Fibroblast of skin of right quadriceps (primary cell): ENCODE results near the gene PDIA2.

Source experiments
- DNase-seq: peaks from one replicate; pipeline ENCODE4 v3.0.0-alpha.2; 2013

Gene PDIA2

GRCh38 chr16:280991-281659, 1.8 kb upstream of the PDIA2 start:
- DNase-seq = no peak

- DNase-seq = no peak
These were observed 1.2 kb upstream of the PDIA2 start for GRCh38 chr16:281660-282255.

GRCh38 chr16:282491-282890, 473 bp upstream of the PDIA2 start:
- no peak for DNase-seq

GRCh38 chr16:284204-285120, 1.5 kb downstream of the PDIA2 start:
- no peak for DNase-seq

- DNase-seq = no peak
These were observed 2.4 kb downstream of the PDIA2 start for GRCh38 chr16:285146-286055.

GRCh38 chr16:286491-287297, 3.7 kb downstream of the PDIA2 start:
- no peak for DNase-seq

GRCh38 chr16:287298-287811, 4.4 kb downstream of the PDIA2 start:
- no peak for DNase-seq

- no peak for DNase-seq
These were observed 5.3 kb downstream of the PDIA2 start for GRCh38 chr16:287981-288920.

GRCh38 chr16:289395-289997, 6.5 kb downstream of the PDIA2 start:
- DNase-seq = no peak

GRCh38 chr16:290015-290680, 7.2 kb downstream of the PDIA2 start:
- DNase-seq = no peak

- DNase-seq = no peak
These were observed 7.9 kb downstream of the PDIA2 start for GRCh38 chr16:290681-291405.

- DNase-seq = no peak
These were observed 8.6 kb downstream of the PDIA2 start for GRCh38 chr16:291539-291938.

GRCh38 chr16:293043-293775, 10.2 kb downstream of the PDIA2 start:
- no peak for DNase-seq

- DNase-seq = no peak
These were observed 13.3 kb downstream of the PDIA2 start for GRCh38 chr16:296276-296675.

- no peak for DNase-seq
These were observed 14.0 kb downstream of the PDIA2 start for GRCh38 chr16:296806-297510.

- DNase-seq = no peak
These were observed 14.9 kb downstream of the PDIA2 start for GRCh38 chr16:297832-298231.

GRCh38 chr16:301235-301634, 18.3 kb downstream of the PDIA2 start:
- DNase-seq = no peak
